HEK293T (cell line): Measurements from ENCODE around the gene RNGTT.

Experiments used
- BHLHE40 ChIP-seq: fragments of 450-650 bp; IDR thresholded peaks from 2 replicates; pipeline ENCODE4 v1.6.1; 2016; ENCODE audit warnings: mild to moderate bottlenecking, moderate library complexity, borderline replicate concordance
- FOXK2 ChIP-seq: fragments of 450-650 bp; IDR thresholded peaks from 2 replicates; pipeline ENCODE4 v1.6.1; 2016; ENCODE audit warnings: mild to moderate bottlenecking
- HDGF ChIP-seq: fragments of 450-650 bp; IDR thresholded peaks from 2 replicates; pipeline ENCODE4 v1.6.1; 2017; ENCODE audit warnings: antibody characterized with exemption, borderline replicate concordance

DNA sequence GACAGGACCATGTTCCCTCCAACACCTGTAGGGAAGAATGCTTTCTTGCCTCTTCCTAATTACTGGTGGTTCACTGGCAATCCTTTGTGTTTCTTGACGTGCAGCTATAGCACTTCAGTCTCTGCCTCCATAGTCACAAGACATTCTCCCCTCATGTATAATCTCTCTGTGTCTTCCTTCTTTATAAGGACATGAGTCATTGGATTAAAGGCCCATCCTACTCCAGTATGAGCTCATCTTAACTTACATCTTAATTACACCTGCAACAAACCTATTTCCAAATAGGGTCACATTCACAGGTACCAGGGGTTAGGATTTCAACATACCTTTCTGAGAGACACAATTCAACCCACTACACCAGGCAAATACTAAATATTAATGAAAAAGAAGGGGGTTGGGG lies 213.6 kb downstream of the RNGTT start:
- TF ChIP-seq BHLHE40 (no peak), FOXK2 (no peak), HDGF (no peak)
